ENCODE measurements around the gene DOCK7.
A peak's percentile ranks its signal among the peaks of the same experiment; 100 is the strongest.
"Not testable (repeated sequence)": the region's sequence is repeated elsewhere in the genome, so short reads cannot be mapped to it uniquely, and the experiment has no call there.

DOCK7 gene

DNA sequence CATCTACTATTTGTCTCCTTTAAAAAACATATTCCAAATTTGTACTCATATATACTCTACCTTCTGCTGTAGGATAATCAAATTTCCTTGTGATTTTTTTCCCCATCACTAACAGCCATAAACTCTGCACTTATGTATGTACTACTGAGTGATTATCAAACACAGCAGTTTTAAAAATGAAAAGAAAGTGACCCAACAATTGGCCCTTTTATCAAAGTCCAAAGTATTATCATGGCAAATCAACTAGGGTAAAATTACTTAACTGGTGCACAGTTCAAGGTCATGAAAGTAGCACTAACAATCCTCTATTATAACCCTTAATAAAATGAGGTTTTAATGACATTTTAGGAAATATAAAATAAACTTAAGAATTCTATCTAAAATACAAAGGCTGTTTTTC is 79.3 kb downstream of the DOCK7 start:
- DNase-seq (ENCODE audit: low spot score): no peak

DNA sequence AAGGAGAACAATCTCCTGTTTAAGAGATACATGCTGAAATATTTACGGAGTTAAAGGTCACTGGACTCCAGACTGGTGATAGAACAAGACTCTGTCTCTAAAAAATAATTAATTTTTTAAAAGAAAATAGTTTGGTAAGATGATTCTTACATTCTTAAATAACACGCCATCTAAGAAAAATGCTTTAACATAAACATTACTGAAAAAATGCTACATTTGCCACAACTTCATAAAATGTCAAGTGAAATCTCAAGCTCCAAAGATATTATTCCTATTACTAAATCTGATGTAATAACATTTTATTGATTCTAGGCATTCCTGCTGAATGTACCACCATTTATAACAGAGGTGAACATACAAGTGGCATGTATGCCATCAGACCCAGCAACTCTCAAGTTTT is 86.7 kb downstream of the DOCK7 start:
- DNase-seq (ENCODE audit: low spot score): peak; percentile 7

DNA sequence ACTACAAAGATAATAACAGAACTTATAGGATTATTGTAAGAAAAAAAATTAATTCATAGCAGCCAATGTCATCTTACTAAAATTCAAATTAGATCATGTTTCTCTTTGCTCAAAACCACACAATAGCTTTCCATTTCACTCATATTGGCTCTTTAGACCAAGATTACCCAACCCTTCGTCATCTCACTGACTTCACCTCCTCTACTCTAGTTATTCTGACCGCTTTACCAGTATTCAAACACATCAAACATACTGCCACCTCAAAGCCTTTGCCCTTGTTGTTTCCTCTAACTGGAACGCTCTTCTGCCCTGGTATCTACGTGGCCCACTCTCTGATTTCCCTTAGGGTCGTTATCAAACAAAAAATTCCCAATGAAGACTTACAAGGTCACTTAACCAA is 89.1 kb downstream of the DOCK7 start:
- no peak for DNase-seq (ENCODE audit: low spot score)

DNA sequence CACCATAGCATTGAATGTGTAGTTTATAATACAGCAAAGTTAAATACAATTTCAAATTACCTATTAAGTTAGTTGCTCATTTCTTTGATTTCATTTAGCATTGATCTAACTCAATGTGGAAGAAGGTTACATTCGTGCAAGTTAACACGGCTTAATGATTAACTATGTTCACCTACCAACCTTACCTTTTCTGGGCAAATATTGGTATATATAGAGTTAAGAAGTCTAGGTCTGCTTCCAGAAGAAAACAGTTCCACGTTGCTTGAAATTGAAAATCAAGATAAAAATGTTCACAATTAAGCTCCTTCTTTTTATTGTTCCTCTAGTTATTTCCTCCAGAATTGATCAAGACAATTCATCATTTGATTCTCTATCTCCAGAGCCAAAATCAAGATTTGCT is 90.9 kb downstream of the DOCK7 start, which contains the start of gene ANGPTL3:
Gene ANGPTL3 (plus strand): TSS at position 240 of the 400 bp plus-strand sequence. CDS start 47 bp downstream, at position 287.
- no peak for DNase-seq (ENCODE audit: low spot score)

DNA sequence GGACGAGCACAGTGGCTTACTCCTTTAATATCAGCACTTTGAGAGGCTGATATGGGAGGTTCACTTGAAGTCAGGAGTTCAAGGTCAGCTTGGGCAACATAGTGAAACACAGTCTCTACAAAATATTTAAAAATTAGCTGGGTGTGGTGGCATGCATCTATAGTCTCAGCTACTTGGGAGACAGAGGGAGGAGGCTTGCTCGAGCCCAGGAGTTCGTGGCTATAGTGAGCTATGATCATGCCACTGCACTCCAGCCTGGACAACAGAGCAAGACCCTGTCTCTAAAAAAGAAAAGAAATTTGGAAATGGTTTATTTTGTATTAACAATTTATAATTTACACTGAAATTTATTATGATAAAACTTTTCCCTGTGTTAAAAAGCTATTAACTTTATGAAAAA is 92.5 kb downstream of the DOCK7 start:
- no peak for DNase-seq (ENCODE audit: low spot score)

DNA sequence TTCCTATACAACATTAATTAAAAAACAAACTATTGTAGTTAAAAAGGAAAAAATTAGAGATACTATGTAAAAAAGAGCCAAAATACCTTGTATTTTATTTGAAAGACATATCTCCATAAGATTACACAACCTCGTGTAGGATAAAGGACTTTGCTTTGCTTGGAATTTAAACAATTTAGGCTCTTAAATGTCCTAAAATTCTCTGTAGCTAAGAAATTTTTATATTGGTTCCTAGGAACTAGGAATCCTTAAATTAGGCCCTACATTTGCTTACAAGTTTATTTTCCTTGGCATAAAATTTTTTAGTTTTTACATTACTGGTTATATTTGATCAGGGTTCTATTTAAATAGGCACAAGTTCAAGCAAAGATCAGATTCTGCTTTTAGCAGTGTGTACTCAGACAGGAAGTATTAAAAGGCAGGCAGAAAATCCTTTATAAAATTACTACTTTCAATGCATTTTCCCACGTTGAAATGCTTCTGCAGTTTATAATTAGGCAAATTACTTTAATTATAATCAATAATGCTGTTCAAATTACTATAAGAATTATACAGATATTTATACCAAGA is 94.3 kb downstream of the DOCK7 start:
- no peak for DNase-seq (ENCODE audit: low spot score)

DNA sequence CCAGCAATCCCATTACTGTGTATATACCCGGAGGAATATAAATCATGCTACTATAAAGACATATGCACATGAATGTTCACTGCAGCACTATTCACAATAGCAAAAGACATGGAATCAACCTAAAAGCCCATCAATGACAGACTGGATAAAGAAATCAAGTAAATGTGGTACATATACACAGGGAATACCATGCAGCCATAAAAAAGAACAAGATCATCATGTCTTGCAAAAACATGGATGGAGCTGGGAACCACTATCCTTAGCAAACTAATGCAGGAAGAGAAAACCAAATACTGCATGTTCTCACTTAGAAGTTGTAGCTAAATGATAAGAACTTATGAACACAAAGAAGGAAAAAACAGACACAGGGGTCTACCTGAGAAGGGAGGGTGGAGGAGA is 97.2 kb downstream of the DOCK7 start:
- no peak for DNase-seq (ENCODE audit: low spot score)

DNA sequence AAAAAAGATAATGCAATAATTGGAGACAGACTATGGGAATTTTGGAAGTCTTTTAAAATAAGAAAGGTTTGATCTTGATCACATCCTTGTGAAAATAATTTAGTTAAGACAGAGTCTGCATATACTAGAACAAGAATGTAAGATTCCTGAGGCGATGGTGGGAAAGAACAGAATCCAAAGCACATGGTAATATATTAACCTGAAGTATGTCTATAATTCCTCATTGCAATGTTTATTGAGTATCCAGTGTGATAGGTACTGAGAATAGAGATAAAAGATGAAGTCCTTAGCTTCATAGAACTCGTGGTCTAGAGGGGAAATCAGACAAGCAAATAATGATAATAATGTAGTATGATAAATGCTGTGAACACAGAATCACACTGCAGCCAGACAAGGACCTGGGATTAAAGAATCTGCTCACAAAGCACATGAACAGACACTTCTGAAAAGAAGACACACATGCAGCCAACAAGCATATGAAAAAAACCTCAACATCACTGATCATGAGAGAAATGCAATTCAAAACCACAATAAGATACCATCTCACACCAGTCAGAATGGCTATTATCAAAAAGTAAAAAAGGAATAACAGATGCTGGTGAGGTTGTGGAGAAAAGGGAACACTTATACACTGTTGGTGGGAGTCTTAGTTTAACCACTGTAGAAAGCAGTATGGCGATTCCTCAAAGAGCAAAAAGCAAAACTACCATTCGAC is 97.8 kb downstream of the DOCK7 start:
- DNase-seq (ENCODE audit: low spot score): no peak

DNA sequence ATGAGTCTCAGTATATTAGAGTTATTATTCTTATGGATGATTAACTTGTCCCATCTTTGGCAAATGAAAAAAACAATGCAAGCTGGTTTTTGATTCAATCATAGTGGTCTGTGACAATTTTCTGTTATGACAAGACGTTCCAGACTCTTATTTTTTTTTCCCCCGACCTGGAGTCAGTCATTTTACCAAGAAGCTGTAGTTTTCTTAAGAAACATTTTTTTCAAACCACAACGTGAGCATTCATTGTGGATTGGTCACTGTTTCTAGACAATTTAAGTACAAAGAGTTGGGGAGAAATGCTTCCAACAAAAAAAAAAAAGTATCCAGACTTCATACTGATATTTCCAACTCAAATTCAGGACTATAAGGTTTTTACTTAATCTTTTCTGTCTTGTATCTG is 98.9 kb downstream of the DOCK7 start:
- peak; percentile 30 for DNase-seq (ENCODE audit: low spot score)

DNA sequence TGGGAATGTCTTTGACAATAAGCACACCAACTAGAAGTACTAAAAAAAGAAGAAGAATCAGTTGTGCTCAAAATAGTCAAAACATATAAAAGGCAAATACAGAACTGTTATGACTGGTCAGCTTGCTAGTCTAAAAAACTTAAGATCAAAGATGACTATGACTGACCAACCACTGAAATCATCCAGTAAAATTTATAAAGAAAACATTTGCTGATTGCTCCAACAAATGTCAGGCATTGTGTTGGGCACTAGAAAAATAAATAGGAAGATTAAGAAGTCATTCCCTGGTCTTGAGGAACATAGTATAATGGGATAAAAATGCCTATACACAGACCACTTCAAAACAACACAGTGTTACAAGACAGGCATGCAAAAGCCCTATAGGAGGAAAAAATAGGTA is 100.2 kb downstream of the DOCK7 start:
- peak; percentile 4 for DNase-seq (ENCODE audit: low spot score)

DNA sequence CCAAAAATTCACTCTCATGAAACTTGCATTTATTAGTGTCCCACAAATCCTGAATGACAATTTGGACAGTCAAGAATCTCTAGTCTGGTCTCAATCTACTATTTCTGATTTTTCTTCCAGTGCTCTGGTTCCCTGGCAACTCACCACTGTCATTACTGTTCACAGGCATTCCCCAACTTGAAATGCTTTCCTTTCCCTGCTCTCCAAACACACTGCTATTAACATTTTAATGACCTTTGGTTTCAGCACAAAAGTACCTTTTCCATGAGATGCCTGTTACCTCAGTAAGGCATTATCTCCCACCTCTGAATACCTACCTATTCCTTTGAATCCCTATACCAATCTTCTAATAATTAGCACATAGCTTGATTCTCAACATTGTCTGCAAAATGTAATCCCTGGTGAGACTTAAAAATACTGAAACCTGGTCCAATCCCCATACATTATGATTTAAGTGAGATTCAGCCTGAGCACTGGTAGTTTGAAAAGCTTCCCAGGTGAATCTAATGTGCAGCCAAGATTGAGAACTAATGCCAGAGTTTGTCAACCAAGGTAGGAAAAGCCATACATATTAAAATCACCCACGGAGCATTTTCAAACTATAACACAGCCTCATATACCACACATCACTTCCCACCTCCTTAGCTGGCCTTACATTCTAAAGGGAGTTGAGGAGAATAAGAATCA is 102.6 kb downstream of the DOCK7 start:
- no peak for DNase-seq (ENCODE audit: low spot score)

DNA sequence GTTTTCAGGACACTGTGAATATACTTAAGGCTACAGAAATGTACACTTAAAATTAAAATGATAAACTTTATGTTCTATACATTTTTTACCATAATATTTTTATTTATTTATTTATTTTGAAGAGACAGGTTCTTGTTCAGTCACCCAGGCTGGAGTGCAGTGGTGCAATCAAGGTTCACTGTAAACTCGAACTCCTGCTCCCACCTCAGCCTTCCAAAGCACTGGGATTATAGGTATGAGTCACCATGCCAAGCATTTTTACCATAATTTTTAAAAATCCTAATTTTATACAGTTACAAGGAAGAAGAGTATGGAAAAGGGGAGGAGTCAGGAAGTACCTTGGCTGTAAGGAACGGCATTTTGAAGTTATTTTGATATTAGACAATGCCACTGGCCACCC is 114.5 kb downstream of the DOCK7 start:
- no peak for DNase-seq (ENCODE audit: low spot score)

DNA sequence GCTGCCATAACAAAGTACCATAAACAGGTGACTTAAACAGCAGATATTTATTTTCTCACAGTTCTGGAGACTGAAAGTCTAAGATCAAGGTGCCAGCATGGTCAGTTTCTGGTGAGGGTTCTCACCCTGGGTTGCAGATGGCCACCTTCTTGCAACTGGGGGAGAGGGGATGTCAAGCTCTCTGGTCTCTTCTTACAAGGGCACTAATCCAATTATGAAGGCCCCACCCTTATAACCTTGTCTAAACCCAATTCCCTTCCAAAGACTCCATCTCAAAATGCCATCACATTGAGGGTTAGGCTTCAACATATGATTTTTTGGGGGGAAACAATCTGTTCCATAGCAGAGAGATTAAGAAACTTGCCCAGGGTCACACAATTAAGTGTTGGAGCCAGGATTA is 115.7 kb downstream of the DOCK7 start:
- DNase-seq (ENCODE audit: low spot score): no peak

DNA sequence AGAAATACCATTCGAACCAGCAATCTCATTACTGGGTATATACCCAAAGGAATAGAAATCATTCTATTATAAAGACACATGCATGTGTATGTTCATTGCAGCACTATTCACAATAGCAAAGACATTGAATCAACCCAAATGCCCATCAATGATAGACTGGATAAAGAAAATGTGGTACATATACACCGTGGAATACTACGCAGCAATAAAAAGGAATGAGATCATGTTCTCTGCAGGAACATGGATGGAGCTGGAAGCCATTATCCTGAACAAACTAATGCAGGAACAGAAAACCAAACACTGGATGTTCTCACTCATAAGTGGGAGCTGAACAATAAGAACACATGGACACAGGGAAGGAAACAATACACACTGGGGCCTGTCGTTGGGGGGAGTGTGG is 116.7 kb downstream of the DOCK7 start:
- not testable (repeated sequence) for DNase-seq (ENCODE audit: low spot score)

DNA sequence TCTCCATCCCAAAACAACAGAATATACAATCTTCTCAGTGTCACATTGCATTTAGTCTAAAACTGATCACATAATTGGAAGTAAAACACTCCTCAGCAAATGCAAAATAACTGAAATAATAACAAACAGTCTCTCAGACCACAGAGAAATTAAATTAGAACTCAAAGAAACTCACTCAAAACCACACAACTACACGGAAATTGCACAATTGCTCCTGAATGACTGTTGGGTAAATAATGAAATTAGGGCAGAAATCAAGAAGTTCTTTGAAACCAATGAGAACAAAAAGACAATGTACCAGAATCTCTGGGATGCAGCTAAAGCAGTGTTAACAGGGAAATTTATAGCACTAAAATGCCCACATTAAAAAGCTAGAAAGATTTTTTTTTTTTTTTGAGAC is 120.3 kb downstream of the DOCK7 start:
- DNase-seq (ENCODE audit: low spot score): not testable (repeated sequence)

DNA sequence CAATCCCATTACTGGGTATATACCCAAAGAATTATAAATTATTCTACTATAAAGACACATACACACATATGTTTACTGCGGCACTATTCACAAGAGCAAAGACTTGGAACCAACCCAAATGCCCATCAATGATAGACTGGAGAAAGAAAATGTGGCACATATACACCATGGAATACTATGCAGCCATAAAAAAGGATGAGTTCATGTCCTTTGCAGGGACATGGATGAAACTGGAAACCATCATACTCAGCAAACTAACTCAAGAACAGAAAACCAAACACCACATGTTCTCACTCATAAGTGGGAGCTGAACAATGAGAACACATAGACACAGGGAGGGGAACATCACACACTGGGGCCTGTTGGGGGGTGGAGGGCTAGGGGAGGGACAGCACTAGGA is 121.0 kb downstream of the DOCK7 start:
- not testable (repeated sequence) for DNase-seq (ENCODE audit: low spot score)

DNA sequence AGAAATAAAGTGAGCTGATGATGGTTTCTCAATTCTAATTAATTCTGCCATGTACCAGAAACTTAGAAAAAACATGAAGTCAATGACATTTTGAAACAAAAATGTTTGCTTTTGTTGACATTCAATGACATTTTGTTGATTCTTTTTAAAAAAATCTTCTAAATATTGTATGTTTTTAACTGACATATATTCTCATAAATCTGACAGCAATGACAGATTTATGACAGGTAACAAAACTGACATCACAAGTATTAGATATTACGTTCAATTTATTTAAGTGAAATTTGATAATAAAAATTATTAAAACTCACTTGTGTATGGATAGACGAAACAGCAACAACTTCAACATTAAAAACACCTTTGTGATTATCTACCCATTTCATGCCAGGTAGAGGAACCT is 126.9 kb downstream of the DOCK7 start:
- DNase-seq (ENCODE audit: low spot score): no peak

DNA sequence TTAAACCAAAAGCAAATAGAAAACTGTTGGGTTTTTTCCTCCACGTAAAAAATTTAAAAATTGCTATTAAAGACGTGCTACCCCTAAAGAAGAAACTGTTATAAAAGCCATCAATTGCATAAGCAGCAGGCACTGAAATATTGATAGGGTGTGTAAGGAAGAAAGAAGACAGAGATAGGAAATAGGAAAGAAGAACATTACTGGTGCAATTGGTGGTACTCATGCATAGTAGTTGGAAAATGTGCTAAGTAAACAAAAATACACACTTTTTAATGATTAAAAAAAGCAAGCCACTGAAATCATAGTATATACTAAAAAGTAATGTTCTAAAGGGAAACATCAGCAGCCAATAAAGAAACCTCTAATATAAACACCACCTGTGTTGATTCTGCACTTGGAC is 143.6 kb downstream of the DOCK7 start:
- DNase-seq (ENCODE audit: low spot score): no peak

DNA sequence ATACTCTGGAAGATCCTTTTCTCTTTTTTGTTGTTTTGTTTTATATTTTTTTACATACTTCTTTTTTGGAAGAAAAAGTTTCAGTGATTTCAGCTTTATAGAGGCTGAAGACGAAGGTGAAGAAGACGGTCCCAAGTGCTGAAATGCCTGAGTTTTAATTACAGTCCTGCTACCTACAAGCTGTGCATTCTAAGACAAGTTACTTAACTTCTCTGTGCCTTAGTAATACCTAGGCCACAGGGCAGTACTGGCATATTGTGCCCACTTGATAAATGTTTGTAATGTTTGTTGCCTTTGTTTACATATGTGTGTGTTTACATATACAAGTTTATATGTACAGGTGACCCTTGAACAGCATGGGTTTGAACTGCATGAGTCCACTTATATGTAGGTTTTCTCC is 147.1 kb downstream of the DOCK7 start:
- DNase-seq (ENCODE audit: low spot score): no peak

DNA sequence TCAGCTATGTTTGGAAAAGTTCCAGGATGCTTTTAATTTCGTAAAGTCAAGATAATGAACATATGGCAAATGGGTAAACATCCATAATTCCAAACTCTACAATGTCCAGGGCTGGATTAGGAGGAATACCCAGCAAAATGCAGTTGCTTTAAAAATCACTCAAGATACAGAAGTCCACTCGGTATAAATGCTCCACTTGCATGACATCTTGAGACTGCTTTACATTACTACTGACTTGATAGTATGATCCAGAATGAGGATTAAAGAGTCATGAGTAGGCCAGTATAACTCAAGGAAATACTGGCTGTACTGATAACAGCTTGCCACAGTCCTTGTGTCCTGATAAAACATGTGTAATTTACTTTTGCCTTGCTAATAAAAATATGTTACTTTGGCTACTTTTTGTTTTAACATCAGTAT is 149.1 kb downstream of the DOCK7 start:
- no peak for DNase-seq (ENCODE audit: low spot score)

DNA sequence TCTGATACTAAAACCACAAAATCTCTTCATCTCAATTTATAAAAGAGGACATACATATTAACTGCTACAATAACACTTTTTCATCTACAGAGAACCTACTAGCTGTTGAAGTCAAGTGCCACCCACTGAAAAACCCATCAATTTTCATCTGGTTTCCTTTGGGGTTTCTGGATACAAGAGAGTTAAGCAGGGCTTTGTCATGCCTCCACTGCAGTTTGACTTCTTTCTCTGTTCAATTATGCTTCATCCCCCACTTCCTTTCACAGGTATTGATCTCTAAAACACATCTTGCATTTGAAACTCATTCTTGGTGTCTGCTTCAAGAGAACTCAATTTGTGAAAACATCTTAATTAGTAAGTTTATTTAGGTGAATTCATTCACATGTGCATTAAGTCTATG is 151.3 kb downstream of the DOCK7 start:
- DNase-seq (ENCODE audit: low spot score): no peak

DNA sequence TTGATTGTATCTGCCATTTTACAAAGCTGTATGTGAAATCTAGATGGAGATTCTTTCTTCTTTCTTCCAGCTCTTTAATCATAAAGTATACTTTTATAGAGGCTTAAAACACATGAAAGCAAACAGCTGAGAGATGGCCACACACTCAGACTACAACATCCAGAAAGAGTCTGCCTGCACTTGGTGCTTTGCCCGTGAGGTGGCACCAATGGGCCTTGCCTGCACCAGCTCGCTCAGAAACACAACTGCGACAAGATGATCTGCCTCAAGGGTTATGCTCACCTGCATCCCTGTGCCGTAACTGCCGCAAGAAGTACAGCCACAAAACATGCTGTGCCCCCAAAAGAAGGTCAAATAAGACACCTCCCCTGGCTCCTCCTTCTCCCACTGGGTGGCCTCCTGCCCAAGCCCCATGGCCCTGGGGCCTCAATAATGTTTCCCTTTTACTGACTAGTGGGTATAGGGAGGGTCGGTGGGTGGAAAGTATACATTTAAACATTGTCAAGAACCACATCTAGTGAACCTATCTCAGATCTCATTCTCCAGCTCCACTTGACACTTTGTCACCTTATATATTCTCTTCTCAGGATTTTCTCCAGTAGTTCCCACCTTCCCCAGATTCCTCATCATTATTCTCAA is 157.6 kb downstream of the DOCK7 start:
- DNase-seq (ENCODE audit: low spot score): no peak

DNA sequence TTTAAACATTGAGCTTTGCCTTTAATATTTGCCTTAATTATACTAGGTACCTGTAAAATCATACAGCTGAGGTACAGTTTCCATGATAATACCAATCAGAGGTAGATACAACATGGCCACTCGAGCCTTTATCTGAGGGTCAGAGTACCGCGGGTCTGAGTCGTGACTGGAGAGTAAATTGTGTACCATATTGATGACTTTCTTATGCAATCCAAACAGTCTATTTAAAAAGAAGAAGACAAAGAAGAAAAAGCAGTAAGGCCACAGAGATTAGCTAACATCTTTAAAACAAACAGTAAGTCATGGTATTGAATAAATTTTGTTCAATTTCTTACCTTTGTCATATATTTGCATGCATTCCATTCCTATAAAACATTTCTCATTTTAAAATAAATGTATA is 159.0 kb downstream of the DOCK7 start:
- DNase-seq (ENCODE audit: low spot score): no peak

All from hepatic stellate cell (primary cell).